HAP-1 (cell line): ENCODE data around the gene CTDNEP1.

Experiments
- DNase-seq, 2 experiments: peaks; one replicate each; pipeline ENCODE4 v3.0.0-alpha.2; 2016 to 2020; ENCODE audit warnings: low spot score in 2 of 2
- H3K27me3 ChIP-seq: fragments of 250-450 bp; sonication (Bioruptor Pico); 2 replicates; pipeline ENCODE4 v1.5.1; 2020; ENCODE audit warnings: low read depth, mild to moderate bottlenecking, moderate library complexity
- H3K36me3 ChIP-seq: fragments of 250-450 bp; sonication (Bioruptor Pico); replicated peaks from 2 replicates; pipeline ENCODE4 v1.5.1; 2020; ENCODE audit warnings: mild to moderate bottlenecking
- H3K4me1 ChIP-seq: fragments of 250-450 bp; sonication (Bioruptor Pico); 2 replicates; pipeline ENCODE4 v1.5.1; 2020; ENCODE audit warnings: mild to moderate bottlenecking
- H3K4me3 ChIP-seq: fragments of 250-450 bp; sonication (Bioruptor Pico); 2 replicates; pipeline ENCODE4 v1.5.1; 2020; ENCODE audit warnings: mild to moderate bottlenecking, moderate library complexity
- H3K9me3 ChIP-seq: fragments of 250-450 bp; sonication (Bioruptor Pico); 2 replicates; pipeline ENCODE4 v1.5.1; 2020; ENCODE audit warnings: mild to moderate bottlenecking, moderate library complexity
- in situ Hi-C: fragments of 300-500 bp; cut with MboI; formaldehyde crosslinking; loops from 3 replicates; pipeline ENCODE4 v1.14.3; 2020; ENCODE audit warnings: low sequenced_read_pairs, inconsistent platforms, mixed read lengths

Gene CTDNEP1

DNA sequence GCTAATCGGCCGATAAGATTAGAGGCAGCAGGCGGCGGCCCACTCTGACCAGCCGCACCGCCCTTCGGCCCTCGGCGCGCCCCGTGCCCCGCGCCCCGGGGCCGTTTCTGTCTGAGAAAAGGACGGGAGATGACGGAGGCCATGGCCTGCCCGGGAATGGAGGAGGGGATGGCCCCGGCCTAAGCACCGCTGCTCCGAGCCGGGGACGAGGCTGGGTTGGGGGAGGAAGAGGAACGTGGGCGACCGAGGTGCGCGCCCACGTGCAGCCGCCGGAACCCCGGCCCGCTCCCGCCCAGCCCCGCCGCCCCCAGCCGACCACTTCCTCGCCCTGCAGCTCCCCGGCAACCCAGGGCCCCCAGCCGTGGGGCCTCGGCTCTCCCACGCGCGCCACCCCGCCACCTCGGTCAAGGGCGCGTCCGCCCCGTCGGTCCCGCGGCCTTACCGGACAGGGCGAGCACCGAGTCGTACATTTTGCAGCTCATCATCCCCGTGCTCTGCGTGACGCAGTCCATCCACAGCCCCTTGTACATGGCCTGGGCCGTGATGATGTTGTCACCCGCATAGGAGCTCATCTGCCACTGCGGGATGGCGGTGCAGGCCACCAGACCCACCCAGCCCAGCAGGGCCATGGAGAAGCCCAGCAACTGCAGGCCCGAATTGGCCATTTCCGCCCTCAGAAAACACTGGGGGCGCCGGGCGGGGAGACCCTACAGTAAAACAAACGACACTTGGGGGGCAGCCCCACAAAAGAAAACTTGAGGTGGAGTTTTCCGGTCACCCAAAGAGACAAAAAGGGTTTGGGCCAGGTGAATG lies 10.1 kb upstream of the CTDNEP1 start:
- peaks cover 35% of the 10 kb centered on the region for H3K36me3 ChIP-seq
- in situ Hi-C loops = no loop called here
- H3K4me3 ChIP-seq = no peak overlapping the region
- DNase-seq = no peak
- H3K27me3 ChIP-seq = no peaks in the 10 kb centered on the region
- no peaks in the 10 kb centered on the region for H3K9me3 ChIP-seq
- peaks cover 29% of the 10 kb centered on the region for H3K4me1 ChIP-seq

DNA sequence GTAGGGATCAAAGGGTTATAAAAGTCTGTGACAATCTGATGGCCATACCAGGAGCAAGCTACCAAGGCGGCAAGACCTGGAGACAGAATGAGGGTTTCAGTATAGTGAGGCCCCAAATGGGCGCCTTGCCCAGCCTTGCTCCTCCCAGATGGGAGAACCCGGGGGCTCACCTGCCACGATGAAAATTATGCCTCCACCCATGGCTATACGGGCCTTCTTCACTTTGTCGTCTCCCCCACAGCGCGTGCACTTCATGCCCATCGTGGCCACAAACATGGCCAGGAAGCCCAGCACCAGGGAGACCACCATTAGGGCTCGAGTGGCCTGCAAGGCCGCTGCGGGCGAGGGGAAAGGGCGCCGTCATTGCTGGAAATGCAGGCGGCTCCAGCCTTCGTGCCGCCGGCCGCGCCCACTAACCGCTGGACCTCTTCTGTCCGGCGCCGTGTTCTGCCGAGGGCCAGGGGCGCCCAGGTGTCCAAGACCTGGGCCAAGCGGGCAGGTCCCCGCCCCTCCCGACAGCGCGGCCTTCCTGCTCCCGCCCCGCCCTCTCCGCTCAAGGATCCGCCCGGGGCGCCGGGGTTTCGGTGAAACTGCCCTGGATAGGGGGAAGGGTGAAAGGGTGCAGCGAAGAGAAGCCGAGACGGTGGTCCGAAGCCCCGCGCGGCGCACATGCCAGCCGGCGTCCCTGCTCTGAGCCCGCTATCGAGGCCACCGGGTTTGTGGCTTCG lies 9.3 kb upstream of the CTDNEP1 start:
- peaks cover 26% of the 10 kb centered on the region for H3K4me1 ChIP-seq

DNA sequence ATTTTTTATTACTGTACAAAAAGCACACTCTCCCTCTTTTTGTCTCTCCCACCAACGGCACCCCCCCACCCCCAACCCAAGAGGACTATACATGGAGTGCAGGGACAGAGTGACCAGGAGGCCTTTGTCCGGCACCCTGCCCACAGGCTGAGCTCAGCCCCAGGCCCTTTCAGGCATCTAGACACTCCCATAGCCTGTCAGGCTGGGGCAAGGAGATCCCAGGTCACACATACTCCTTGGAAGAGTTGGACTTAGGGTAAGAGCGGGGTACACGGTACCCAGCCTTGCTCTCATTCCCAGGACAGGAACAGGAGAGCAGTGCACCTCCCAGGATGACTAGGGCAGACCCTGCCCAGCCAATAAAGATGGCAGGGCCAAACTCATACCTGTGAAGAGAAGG lies 8.6 kb upstream of the CTDNEP1 start:
- Histone ChIP-seq H3K4me1 (peaks cover 22% of the 10 kb centered on the region), H3K4me3 (no peak overlapping the region), H3K27me3 (no peaks in the 10 kb centered on the region), H3K9me3 (no peaks in the 10 kb centered on the region), H3K36me3 (peaks cover 43% of the 10 kb centered on the region)
- no peak for DNase-seq
- in situ Hi-C loops = no loop called here

More for the DNA sequence above, 9.3 kb upstream of the CTDNEP1 start:
- no peaks in the 10 kb centered on the region for H3K9me3 ChIP-seq
- no peaks in the 10 kb centered on the region for H3K27me3 ChIP-seq
- H3K36me3 ChIP-seq = peaks cover 43% of the 10 kb centered on the region
- DNase-seq = no peak
- H3K4me3 ChIP-seq = no peak overlapping the region
- in situ Hi-C loops = no loop called here

DNA sequence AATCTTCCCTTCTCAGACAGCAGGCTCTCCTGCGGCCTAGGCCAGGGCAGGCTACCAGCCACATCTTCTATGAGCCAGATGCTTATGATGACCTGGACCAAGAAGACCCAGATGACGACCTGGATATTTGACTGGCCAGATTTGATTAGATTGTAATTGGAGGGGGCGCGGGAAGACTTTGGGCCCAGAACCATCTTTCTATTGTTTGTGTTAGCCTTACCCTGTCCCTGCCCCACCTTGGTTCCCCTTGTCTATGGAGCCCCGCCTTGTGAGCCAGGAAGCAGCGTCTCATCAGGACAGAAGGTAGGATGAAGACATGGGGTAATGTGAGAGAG lies 8.0 kb upstream of the CTDNEP1 start:
- no peaks in the 10 kb centered on the region for H3K9me3 ChIP-seq
- in situ Hi-C loops = no loop called here
- H3K27me3 ChIP-seq = no peaks in the 10 kb centered on the region
- H3K4me1 ChIP-seq = peaks cover 17% of the 10 kb centered on the region
- DNase-seq = no peak
- no peak overlapping the region for H3K4me3 ChIP-seq
- H3K36me3 ChIP-seq = peaks cover 44% of the 10 kb centered on the region

DNA sequence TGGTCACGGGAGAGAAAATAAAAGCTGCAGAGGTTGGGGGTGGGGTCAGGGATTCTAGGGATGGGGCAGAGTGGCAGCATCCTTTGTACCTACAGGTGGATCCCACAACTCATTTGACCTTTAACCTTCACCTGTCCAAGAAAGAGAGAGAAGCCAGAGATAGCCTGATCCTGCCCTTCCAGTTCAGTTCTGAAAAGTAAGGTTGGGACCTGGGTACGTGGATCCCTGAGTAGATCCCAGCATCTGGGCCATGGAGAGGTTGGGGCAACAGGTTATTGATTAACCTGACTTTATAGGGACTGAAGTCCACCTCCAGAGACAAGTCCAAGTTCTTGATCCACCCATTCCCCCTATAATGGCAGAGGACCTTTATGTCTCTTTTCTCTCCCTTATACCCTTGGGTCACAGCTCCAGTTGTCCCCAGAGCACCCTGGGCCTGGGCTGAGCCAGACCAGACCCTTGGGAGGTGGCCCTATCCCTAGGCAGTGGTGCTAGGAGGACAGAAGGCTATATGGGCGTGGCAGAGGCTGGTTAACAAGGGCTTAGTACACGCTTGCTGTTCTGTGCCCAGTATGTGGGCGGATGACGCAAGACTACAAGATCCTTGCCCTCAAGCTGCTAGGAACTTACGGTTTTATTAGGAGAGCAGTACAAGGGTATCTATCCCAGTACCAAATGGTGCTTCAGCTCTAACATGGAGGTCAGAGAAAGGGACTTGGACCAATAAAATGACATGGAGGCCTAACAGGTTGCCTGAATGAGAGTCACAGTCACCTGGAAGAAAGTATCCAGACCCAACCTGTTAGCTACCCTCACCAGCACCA lies 7.4 kb upstream of the CTDNEP1 start:
- in situ Hi-C loops = no loop called here
- peaks cover 12% of the 10 kb centered on the region for H3K4me1 ChIP-seq
- peaks cover 50% of the 10 kb centered on the region for H3K36me3 ChIP-seq
- no peak overlapping the region for H3K4me3 ChIP-seq
- no peak for DNase-seq
- H3K27me3 ChIP-seq = no peaks in the 10 kb centered on the region
- H3K9me3 ChIP-seq = no peaks in the 10 kb centered on the region

DNA sequence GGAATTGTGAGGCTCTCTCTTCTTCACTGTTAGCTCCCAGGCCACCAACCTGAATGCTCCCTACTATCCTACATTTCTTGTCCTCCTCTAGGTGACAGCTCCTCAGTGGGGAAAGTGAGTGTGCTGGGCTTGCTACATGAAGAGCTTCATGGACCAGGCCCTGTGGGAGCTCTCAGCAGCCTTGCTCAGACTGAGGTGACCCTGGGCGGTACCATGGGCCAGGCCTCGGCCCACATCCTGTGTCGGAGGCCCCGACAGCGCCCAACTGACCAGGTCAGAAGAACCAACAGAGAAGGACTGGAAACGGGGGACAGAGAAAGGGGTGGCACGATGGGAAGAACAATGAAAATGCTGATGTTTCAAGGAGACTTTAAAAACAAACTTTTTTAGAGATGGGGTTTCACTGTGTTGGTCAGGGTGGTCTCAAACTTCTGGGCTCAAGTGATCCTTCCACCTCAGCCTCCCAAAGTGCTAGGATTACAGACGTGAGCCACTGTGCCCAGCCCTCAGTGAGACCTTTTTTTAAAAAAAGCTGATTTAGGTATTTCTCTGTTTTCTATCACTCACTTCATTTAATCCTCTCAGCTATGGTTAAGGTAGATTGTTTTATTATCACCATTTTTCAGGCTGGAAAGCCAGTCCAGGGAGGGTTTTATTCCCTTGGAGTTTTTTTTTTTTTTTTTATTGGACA lies 5.4 kb upstream of the CTDNEP1 start:
- H3K4me3 ChIP-seq = no peak overlapping the region
- in situ Hi-C loops = no loop called here
- no peaks in the 10 kb centered on the region for H3K27me3 ChIP-seq
- no peak for DNase-seq
- H3K9me3 ChIP-seq = no peaks in the 10 kb centered on the region
- H3K4me1 ChIP-seq = peaks cover 7% of the 10 kb centered on the region; the same call in 1 of the 2 replicates
- peaks cover 53% of the 10 kb centered on the region for H3K36me3 ChIP-seq

DNA sequence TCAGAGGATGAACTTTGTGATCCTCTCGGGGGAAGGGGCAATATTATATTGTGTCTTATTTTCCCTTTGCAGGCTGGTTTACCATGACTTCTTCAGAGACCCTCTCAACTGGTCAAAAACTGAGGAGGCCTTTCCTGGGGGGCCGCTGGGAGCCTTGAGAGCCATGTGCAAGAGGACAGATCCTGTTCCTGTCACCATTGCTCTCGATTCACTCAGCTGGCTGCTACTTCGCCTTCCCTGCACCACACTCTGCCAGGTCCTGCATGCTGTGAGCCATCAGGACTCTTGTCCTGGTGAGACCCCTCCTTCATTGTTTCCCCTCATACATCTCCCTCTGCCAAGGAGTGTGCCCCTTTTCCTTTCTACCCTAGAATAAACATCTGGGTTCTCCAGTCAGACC lies 3.0 kb upstream of the CTDNEP1 start:
- in situ Hi-C loops = no loop called here

DNA sequence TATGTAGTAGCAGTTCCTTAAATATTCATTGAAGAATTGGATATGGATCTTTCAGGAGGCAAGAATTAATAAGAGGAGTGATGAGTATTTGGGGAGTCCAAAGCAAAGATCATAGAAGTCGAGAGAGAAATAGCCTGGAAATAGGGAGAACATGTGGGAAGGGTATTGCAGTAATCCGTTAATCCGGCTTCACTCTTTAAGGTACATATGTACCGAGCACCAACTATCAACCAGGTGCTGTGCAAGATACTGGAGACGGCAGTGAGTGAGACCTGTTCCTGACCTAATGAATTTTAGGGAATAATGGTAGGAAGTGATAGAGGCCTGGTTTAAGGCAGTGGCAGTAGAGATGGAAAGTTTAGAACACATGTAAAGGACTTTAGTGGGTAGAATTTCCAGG lies 1.5 kb upstream of the CTDNEP1 start:
- no peak for DNase-seq

More for the DNA sequence above, 3.0 kb upstream of the CTDNEP1 start:
- Histone ChIP-seq H3K4me3 (no peak overlapping the region), H3K9me3 (no peaks in the 10 kb centered on the region), H3K4me1 (peaks cover 15% of the 10 kb centered on the region), H3K27me3 (no peaks in the 10 kb centered on the region), H3K36me3 (peaks cover 46% of the 10 kb centered on the region)
- no peak for DNase-seq

DNA sequence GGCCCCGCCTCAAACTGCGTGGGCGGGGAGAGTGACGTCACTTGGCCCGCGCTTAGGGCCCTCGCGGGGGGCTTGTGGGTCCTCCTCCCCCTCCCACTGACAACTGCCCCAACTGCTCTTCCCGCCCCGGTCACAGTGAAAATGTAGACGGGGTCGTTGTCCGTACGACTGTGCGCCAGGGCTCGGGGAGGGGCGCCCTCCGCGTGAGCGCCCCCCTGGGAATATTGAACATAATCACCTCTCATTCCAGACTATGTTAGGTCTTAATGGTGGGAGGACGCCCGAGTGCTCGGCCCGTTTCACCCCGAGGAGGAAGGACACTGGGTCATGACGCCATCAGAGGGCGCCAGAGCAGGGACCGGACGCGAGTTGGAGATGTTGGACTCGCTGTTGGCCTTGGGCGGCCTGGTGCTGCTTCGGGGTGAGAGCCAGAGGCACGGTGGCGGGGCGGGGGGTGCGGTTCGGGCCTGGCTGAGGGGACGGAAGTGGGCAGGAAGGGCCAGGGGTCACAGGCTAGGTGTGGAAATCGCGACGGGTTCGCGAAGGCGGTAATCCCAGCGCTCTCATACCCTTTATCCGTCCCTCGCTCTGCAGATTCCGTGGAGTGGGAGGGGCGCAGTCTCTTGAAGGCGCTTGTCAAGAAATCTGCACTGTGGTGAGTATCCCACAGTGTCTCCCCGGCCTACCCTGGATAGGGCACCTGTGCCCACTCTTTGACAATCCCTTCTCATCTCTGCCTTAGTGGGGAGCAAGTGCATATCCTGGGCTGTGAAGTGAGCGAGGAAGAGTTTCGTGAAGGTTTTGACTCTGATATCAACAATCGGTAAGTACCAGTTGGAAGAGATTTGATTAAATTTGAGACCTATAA lies 876 bp upstream of the CTDNEP1 start, which contains the start of gene ELP5:
ELP5 (plus strand) TSS at position 40 of the 868 bp plus-strand sequence; CDS start at position 376, 336 bp downstream.
- Histone ChIP-seq H3K36me3 (peaks cover 28% of the 10 kb centered on the region), H3K9me3 (no peaks in the 10 kb centered on the region), H3K4me1 (peaks cover 16% of the 10 kb centered on the region), H3K4me3 (peak within 1 kb of the TSS; percentile 99), H3K27me3 (no peaks in the 10 kb centered on the region)
- in situ Hi-C loops = no loop called here
- peak; percentile 89 to 96 for DNase-seq

More for the DNA sequence above, 1.5 kb upstream of the CTDNEP1 start:
- Histone ChIP-seq H3K27me3 (no peaks in the 10 kb centered on the region), H3K4me3 (peak overlapping the region; percentile 99), H3K36me3 (peaks cover 35% of the 10 kb centered on the region), H3K4me1 (peaks cover 16% of the 10 kb centered on the region), H3K9me3 (no peaks in the 10 kb centered on the region)
- in situ Hi-C loops = no loop called here

DNA sequence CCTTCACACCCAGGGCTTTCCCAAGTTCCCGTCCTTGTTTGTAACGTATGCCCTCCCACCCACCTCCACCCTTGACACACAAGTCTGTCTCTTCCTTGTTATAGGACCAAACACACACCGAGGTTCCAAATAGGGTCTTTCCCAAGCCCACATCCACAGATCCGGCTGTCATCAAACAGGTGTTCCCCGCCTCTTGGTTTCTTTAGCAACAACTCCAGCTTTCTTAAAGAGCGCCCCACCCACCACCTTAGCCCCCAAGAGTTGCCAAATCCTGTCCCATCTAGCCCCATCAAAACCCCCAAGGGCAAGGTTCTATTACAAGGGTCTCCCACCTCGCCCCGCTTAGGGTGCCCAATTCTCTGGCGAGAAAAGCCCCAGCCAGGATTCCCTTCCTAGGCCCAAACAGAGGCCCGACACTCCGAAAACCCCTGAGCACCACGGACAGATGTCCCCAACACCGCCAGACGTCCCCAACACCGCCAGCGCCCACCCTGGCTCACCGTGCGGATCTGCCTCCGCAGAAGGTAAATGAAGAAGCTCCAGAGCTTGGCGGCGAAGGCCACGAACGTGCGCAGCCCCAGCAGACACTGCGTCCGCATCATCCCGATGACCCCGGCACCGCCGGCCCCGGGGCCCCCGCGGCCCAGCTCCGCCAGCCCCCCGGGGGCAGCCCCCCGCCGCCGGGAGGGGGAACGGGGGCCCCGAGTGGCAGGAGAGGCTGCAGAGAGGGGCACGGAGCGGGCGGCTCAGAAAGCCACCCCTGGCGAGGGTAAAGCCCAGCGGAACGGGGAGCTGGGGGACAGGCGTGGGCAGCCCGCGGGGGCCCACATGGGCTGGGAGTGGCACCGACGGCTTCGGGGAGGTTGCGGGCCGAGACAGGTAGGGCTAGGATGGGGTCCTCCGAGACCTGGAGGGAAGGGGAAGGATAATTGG lies 573 bp downstream of the CTDNEP1 start:
- in situ Hi-C loops = no loop called here
- Histone ChIP-seq H3K4me3 (peak overlapping the region; percentile 99), H3K27me3 (no peaks in the 10 kb centered on the region), H3K9me3 (no peaks in the 10 kb centered on the region), H3K4me1 (peaks cover 16% of the 10 kb centered on the region), H3K36me3 (peaks cover 27% of the 10 kb centered on the region)
- no peak for DNase-seq

DNA sequence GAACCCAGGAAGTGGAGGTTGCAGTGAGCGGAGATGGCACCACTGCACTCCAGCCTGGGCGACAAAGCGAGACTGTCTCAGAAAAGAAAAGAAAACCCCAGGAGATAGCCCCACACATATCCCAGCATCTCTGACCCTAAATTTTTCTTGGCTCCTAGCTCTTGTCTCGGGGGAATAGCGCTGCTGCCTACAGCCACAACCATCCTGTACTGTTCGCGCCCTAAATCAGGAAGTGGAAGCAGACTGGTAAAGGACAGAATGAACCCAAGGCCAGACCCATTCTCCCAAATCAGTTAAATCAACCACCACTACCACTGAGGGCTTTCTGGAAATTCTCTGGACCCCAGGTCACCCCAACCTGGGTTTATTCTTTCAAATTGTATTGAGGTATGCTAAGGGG lies 1.7 kb downstream of the CTDNEP1 start:
- Histone ChIP-seq H3K36me3 (peaks cover 34% of the 10 kb centered on the region), H3K9me3 (no peaks in the 10 kb centered on the region), H3K4me3 (peak overlapping the region; percentile 99), H3K27me3 (no peaks in the 10 kb centered on the region), H3K4me1 (peaks cover 16% of the 10 kb centered on the region)
- DNase-seq = no peak
- in situ Hi-C loops = loop anchor here (10.0 to 25.0 kb wide), 2 partner anchors 235 to 912 kb away; partner anchors contain the start of genes PER1, POLR2A, SLC35G6 and VAMP2
